GM12892 (cell line): ENCODE results near the gene NRM.
"Not testable (repeated sequence)": the region's sequence is repeated elsewhere in the genome, so short reads cannot be mapped to it uniquely, and the experiment has no call there.

ENCODE experiments used
- POLR2A ChIP-seq: IDR thresholded peaks from 2 replicates; pipeline ENCODE4 v1.6.1; 2011; ENCODE audit warnings: low read depth, low read length, control low read depth
- POLR2AphosphoS5 ChIP-seq: IDR thresholded peaks from 2 replicates; pipeline ENCODE4 v1.6.1; 2011; ENCODE audit warnings: low read depth, low read length, control low read depth
- TAF1 ChIP-seq: IDR thresholded peaks from 2 replicates; pipeline ENCODE4 v1.6.1; 2011; ENCODE audit warnings: low read depth, mild to moderate bottlenecking, control low read depth, low read length, borderline replicate concordance

DNA sequence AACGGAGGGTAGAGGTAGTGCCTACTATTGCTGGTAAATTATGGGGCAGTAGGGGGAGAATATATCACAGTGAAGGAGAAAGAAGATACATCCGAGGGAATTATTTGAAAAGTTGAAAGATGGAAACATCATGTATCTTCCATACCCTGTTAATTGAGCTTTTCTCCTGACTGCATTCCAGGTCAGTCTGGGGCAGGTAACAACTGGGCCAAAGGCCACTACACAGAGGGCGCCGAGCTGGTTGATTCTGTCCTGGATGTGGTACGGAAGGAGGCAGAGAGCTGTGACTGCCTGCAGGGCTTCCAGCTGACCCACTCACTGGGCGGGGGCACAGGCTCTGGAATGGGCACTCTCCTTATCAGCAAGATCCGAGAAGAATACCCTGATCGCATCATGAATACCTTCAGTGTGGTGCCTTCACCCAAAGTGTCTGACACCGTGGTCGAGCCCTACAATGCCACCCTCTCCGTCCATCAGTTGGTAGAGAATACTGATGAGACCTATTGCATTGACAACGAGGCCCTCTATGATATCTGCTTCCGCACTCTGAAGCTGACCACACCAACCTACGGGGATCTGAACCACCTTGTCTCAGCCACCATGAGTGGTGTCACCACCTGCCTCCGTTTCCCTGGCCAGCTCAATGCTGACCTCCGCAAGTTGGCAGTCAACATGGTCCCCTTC lies 32.5 kb upstream of the NRM start:
- peak; percentile 48; the same call in 1 of the 2 replicates for TF ChIP-seq POLR2AphosphoS5
- not testable (repeated sequence) for TF ChIP-seq TAF1
- peak; percentile 59 for TF ChIP-seq POLR2A
